ENCODE data around the gene EXOC4.

Gene EXOC4

GRCh38 chr7:133718131-133718530 lies 465.3 kb downstream of the EXOC4 start:
- no peak overlapping the region for H3K27ac ChIP-seq
- DNase-seq (ENCODE audit: low read depth, low spot score): no peak

- no peak overlapping the region for H3K27ac ChIP-seq
- no peak for DNase-seq (ENCODE audit: low read depth, low spot score)
These were observed 470.2 kb downstream of the EXOC4 start for GRCh38 chr7:133723044-133723443.

GRCh38 chr7:133724148-133724547 lies 471.3 kb downstream of the EXOC4 start:
- DNase-seq (ENCODE audit: low read depth, low spot score): no peak
- H3K27ac ChIP-seq: no peak overlapping the region

- no peak for DNase-seq (ENCODE audit: low read depth, low spot score)
- H3K27ac ChIP-seq: no peak overlapping the region
These were observed 471.8 kb downstream of the EXOC4 start for GRCh38 chr7:133724694-133725093.

- H3K27ac ChIP-seq: no peak overlapping the region
- no peak for DNase-seq (ENCODE audit: low read depth, low spot score)
These were observed 474.8 kb downstream of the EXOC4 start for GRCh38 chr7:133727476-133728214.

- no peak for DNase-seq (ENCODE audit: low read depth, low spot score)
- no peak overlapping the region for H3K27ac ChIP-seq
These were observed 477.5 kb downstream of the EXOC4 start for GRCh38 chr7:133730360-133730759.

- no peak for DNase-seq (ENCODE audit: low read depth, low spot score)
- no peak overlapping the region for H3K27ac ChIP-seq
These were observed 480.5 kb downstream of the EXOC4 start for GRCh38 chr7:133733401-133733800.

GRCh38 chr7:133735222-133735621 lies 482.3 kb downstream of the EXOC4 start:
- H3K27ac ChIP-seq: no peak overlapping the region
- no peak for DNase-seq (ENCODE audit: low read depth, low spot score)

GRCh38 chr7:133739817-133740216 lies 486.9 kb downstream of the EXOC4 start:
- no peak for DNase-seq (ENCODE audit: low read depth, low spot score)
- no peak overlapping the region for H3K27ac ChIP-seq

- DNase-seq (ENCODE audit: low read depth, low spot score): no peak
- no peak overlapping the region for H3K27ac ChIP-seq
These were observed 488.2 kb downstream of the EXOC4 start for GRCh38 chr7:133741078-133741477.

GRCh38 chr7:133741703-133742102 lies 488.8 kb downstream of the EXOC4 start:
- H3K27ac ChIP-seq: no peak overlapping the region
- DNase-seq (ENCODE audit: low read depth, low spot score): no peak

GRCh38 chr7:133742709-133743538 lies 490.0 kb downstream of the EXOC4 start:
- no peak for DNase-seq (ENCODE audit: low read depth, low spot score)

GRCh38 chr7:133744451-133744850 lies 491.6 kb downstream of the EXOC4 start:
- no peak for DNase-seq (ENCODE audit: low read depth, low spot score)

More at GRCh38 chr7:133742709-133743538, 490.0 kb downstream of the EXOC4 start:
- no peak overlapping the region for H3K27ac ChIP-seq

GRCh38 chr7:133746305-133746704 lies 493.4 kb downstream of the EXOC4 start:
- DNase-seq (ENCODE audit: low read depth, low spot score): peak; percentile 37
- H3K27ac ChIP-seq: peak overlapping the region; percentile 56

More at GRCh38 chr7:133744451-133744850, 491.6 kb downstream of the EXOC4 start:
- no peak overlapping the region for H3K27ac ChIP-seq

GRCh38 chr7:133746847-133747246 lies 494.0 kb downstream of the EXOC4 start:
- peak overlapping the region; percentile 56 for H3K27ac ChIP-seq
- DNase-seq (ENCODE audit: low read depth, low spot score): no peak

- no peak overlapping the region for H3K27ac ChIP-seq
- no peak for DNase-seq (ENCODE audit: low read depth, low spot score)
These were observed 495.8 kb downstream of the EXOC4 start for GRCh38 chr7:133748443-133749407.

GRCh38 chr7:133750287-133750686 lies 497.4 kb downstream of the EXOC4 start:
- DNase-seq (ENCODE audit: low read depth, low spot score): no peak
- no peak overlapping the region for H3K27ac ChIP-seq

GRCh38 chr7:133751079-133751478 lies 498.2 kb downstream of the EXOC4 start:
- H3K27ac ChIP-seq: no peak overlapping the region
- DNase-seq (ENCODE audit: low read depth, low spot score): no peak

- DNase-seq (ENCODE audit: low read depth, low spot score): no peak
- H3K27ac ChIP-seq: peak overlapping the region; percentile 50
These were observed 500.6 kb downstream of the EXOC4 start for GRCh38 chr7:133753513-133753912.

GRCh38 chr7:133754708-133755107 lies 501.8 kb downstream of the EXOC4 start:
- no peak for DNase-seq (ENCODE audit: low read depth, low spot score)
- no peak overlapping the region for H3K27ac ChIP-seq

Measured in epithelial cell of prostate (primary cell).